ENCODE results near the gene FCSK.

Gene FCSK

DNA sequence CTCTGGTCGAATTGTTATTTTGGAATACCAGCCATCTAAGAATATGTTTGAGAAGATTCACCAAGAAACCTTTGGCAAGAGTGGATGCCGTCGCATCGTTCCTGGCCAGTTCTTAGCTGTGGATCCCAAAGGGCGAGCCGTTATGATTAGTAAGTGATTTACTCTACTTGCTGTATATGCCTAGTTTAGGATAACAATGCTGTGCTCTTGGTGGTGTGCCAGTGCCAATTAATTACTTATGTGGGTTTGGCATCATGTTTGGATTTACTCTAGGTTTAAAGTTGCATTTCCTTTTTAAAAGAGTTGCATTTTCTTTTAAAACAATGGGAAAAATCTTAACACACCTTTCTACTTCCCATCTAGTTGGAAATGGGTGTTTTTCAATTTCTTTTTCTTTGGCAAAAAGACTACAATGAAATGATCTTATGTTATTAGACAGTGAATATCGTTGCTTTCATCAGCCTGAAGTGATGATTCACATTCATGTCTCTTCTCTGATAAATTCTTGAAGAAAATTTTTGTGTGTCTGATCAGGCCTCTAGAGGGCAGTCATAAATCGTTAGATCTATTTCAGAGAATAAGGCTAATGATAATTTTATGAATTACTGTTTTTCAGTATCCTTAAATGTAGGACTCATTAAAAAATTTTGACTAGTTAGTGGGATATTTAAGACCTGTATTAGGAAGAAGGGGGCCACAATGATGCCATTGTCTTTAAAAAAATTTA lies 74.8 kb downstream of the FCSK start:
- no peak for DNase-seq

Data from right hindlimb (tissue), 1 donor.